ENCODE data around the gene UPF3B. TPM values are rescaled to one million over a fixed set of nuclear protein-coding genes. Genes with fewer than 3 reads are reported as not detected.

Gene UPF3B
- total and polyA plus RNA-seq, 2 of the 4 experiments (the other 2 are of a cell fraction) = 0.54 to 6.0 TPM

DNA sequence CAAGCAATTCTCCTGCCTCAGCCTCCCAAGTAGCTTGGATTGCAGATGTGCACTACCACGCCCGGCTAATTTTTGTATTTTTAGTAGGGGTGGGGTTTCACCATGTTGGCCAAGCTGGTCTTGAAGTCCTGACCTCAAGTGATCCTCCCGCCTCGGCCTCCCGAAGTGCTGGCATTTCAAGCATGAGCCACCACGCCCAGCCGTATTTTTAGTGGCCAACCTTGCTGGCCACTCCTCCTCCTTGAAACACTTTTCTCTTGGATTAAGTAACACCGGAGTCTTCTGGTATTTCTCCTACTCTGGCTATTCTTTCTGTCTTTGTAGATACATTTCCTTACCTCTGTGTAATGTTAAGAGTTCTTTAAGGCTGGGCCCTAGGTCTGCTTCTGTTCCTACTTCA is 50.2 kb downstream of the UPF3B start:
- H2BK15ac ChIP-seq (ENCODE audit: low read depth, low read length) = no peak overlapping the region
- H3K4me2 ChIP-seq (ENCODE audit: low read depth, low read length) = no peak overlapping the region
- no peaks in the 10 kb centered on the region for H3K9me3 ChIP-seq (ENCODE audit: control insufficient read depth, insufficient read depth, low read length)
- no peak overlapping the region for H2BK120ac ChIP-seq (ENCODE audit: low read depth, low read length)
- in situ Hi-C loops (cut with MboI; ENCODE audit: low sequenced_read_pairs) = no loop called here
- no peak overlapping the region for H3K56ac ChIP-seq (ENCODE audit: extremely low read depth, insufficient read depth, low read length)
- H3K14ac ChIP-seq (replicated peaks; ENCODE audit: low read depth, low read length) = no peak overlapping the region
- POLR2A ChIA-PET (ENCODE audit: unreplicated experiment) = interaction anchor here (0.8 kb wide), 1 partner anchor 11 kb away, joined by 6 read pairs; the partner anchor contains the start of gene RPL39
- H4K91ac ChIP-seq (ENCODE audit: insufficient read depth, low read depth, low read length) = no peak overlapping the region
- TF ChIP-seq SMC3 (IDR thresholded peaks at IDR 0.05; ENCODE audit: low read depth, low read length) (no peak), FOS (IDR thresholded peaks at IDR 0.05; ENCODE audit: low read depth, low read length) (no peak), MAFK (IDR thresholded peaks at IDR 0.05; ENCODE audit: low read depth, low read length) (no peak), RAD21 (IDR thresholded peaks at IDR 0.05; ENCODE audit: low read length) (no peak), RFX5 (IDR thresholded peaks at IDR 0.05; ENCODE audit: low read depth, low read length) (no peak), BHLHE40 (IDR thresholded peaks at IDR 0.05; ENCODE audit: low read depth, low read length) (no peak), RCOR1 (IDR thresholded peaks at IDR 0.05; ENCODE audit: insufficient replicate concordance, low read length) (no peak)
- TF ChIP-seq, protein P1, sequence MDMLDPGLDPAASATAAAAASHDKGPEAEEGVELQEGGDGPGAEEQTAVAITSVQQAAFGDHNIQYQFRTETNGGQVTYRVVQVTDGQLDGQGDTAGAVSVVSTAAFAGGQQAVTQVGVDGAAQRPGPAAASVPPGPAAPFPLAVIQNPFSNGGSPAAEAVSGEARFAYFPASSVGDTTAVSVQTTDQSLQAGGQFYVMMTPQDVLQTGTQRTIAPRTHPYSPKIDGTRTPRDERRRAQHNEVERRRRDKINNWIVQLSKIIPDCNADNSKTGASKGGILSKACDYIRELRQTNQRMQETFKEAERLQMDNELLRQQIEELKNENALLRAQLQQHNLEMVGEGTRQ (IDR thresholded peaks at IDR 0.05; ENCODE audit: low read depth, low read length) = no peak
- TF ChIP-seq, protein P2, sequence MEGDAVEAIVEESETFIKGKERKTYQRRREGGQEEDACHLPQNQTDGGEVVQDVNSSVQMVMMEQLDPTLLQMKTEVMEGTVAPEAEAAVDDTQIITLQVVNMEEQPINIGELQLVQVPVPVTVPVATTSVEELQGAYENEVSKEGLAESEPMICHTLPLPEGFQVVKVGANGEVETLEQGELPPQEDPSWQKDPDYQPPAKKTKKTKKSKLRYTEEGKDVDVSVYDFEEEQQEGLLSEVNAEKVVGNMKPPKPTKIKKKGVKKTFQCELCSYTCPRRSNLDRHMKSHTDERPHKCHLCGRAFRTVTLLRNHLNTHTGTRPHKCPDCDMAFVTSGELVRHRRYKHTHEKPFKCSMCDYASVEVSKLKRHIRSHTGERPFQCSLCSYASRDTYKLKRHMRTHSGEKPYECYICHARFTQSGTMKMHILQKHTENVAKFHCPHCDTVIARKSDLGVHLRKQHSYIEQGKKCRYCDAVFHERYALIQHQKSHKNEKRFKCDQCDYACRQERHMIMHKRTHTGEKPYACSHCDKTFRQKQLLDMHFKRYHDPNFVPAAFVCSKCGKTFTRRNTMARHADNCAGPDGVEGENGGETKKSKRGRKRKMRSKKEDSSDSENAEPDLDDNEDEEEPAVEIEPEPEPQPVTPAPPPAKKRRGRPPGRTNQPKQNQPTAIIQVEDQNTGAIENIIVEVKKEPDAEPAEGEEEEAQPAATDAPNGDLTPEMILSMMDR (conservative IDR thresholded peaks at IDR 0.05; ENCODE audit: low read depth, low read length) = no peak
- no peak overlapping the region for H3K9ac ChIP-seq (ENCODE audit: low read depth, low read length)
- dilution Hi-C loops (cut with HindIII; ENCODE audit: low sequenced_read_pairs, unreplicated experiment) = no loop called here
- BruUV-seq (replicated peaks) = no TSS peak
- no peaks in the 10 kb centered on the region for H3K9me1 ChIP-seq (ENCODE audit: insufficient read depth, low read length)
- no peak overlapping the region for H4K5ac ChIP-seq (ENCODE audit: low read depth, low read length)
- no peak overlapping the region for H2BK5ac ChIP-seq (ENCODE audit: low read depth, low read length, poor library complexity, severe bottlenecking)
- H3K36me3 ChIP-seq (ENCODE audit: control insufficient read depth, insufficient read depth, low read length) = no peaks in the 10 kb centered on the region
- intact Hi-C loops (cut with micrococcal nuclease) = no loop called here
- H3K18ac ChIP-seq (ENCODE audit: low read depth, low read length) = no peak overlapping the region
- no peak overlapping the region for H2AK5ac ChIP-seq (ENCODE audit: low read depth, low read length)
- no peak overlapping the region for H3K4ac ChIP-seq (ENCODE audit: low read depth, low read length)
- no peak for ATAC-seq (ENCODE audit: low read depth)
- H2AFZ ChIP-seq (replicated peaks; ENCODE audit: low read length, poor library complexity) = no peak overlapping the region
- H3K23ac ChIP-seq (ENCODE audit: low read depth, low read length) = no peak overlapping the region
- H3K27ac ChIP-seq (ENCODE audit: insufficient read depth, low read length) = no peak overlapping the region
- H2BK20ac ChIP-seq (ENCODE audit: low read depth, low read length) = no peak overlapping the region
- no peak overlapping the region for H3K4me3 ChIP-seq (ENCODE audit: insufficient read depth, low read depth, low read length)
- no peaks in the 10 kb centered on the region for H3K4me1 ChIP-seq (ENCODE audit: control insufficient read depth, insufficient read depth, low read length)
- no CpG with 5 or more reads among the region's 8 CpGs for WGBS, 2 experiments (ENCODE audit: extremely low coverage in 2 of 2, insufficient read length in 1 of 2)
- CTCF ChIA-PET = no interaction called here
- no peaks in the 10 kb centered on the region for H3K79me1 ChIP-seq (ENCODE audit: low read depth in 1 of 2, low read length in 2 of 2)
- no peak overlapping the region for H4K8ac ChIP-seq (ENCODE audit: low read depth in 2 of 2, low read length in 2 of 2)
- H2AK9ac ChIP-seq (replicated peaks; ENCODE audit: low read depth, low read length, poor library complexity) = no peak overlapping the region
- no peaks in the 10 kb centered on the region for H3K27me3 ChIP-seq (ENCODE audit: control insufficient read depth, insufficient read depth, low read length)
- no peak for DNase-seq
- no peaks in the 10 kb centered on the region for H4K20me1 ChIP-seq (ENCODE audit: insufficient read depth, low read length)

Data from IMR-90 (cell line).